MM.1S (cell line): ENCODE measurements around the gene NEK2.
"Not testable (repeated sequence)": the region's sequence is repeated elsewhere in the genome, so short reads cannot be mapped to it uniquely, and the experiment has no call there.

Experiments used
- DNase-seq: peaks from one replicate; pipeline ENCODE4 v3.0.0-alpha.2; 2015
- H2AFZ ChIP-seq: fragments of 300-600 bp; sonication (generic); 2 replicates; pipeline ENCODE4 v1.6.0; 2016; ENCODE audit warnings: antibody characterized with exemption, low read length
- H3F3A ChIP-seq: fragments of 300-600 bp; sonication (generic); 2 replicates; pipeline ENCODE4 v1.6.1; 2016; ENCODE audit warnings: mild to moderate bottlenecking, antibody characterized with exemption, low read length, moderate library complexity, mixed read lengths; ENCODE audit not compliant: insufficient read depth
- H3K27ac ChIP-seq: fragments of 300-600 bp; sonication (generic); 2 replicates; pipeline ENCODE4 v1.5.1; 2016; ENCODE audit warnings: mild to moderate bottlenecking, low read length
- H3K27me3 ChIP-seq: fragments of 300-600 bp; sonication (generic); replicated peaks from 2 replicates; pipeline ENCODE4 v1.6.0; 2016; ENCODE audit warnings: low read length; ENCODE audit not compliant: insufficient read depth
- H3K36me3 ChIP-seq: fragments of 300-600 bp; sonication (generic); replicated peaks from 2 replicates; pipeline ENCODE4 v1.6.1; 2016; ENCODE audit warnings: mild to moderate bottlenecking, low read length, mixed read lengths; ENCODE audit not compliant: insufficient read depth
- H3K4me1 ChIP-seq: fragments of 300-600 bp; sonication (generic); 2 replicates; pipeline ENCODE4 v1.6.1; 2016; ENCODE audit warnings: low read length, mixed read lengths
- H3K4me2 ChIP-seq: fragments of 300-600 bp; sonication (generic); 2 replicates; pipeline ENCODE4 v1.6.0; 2016; ENCODE audit warnings: low read depth, low read length
- H3K4me3 ChIP-seq: fragments of 300-600 bp; sonication (generic); 2 replicates; pipeline ENCODE4 v1.5.1; 2016; ENCODE audit warnings: low read length, mixed read lengths
- H3K79me2 ChIP-seq: fragments of 300-600 bp; sonication (generic); 2 replicates; pipeline ENCODE4 v1.6.1; 2016; ENCODE audit warnings: mixed run types, low read length, mixed read lengths
- H3K9ac ChIP-seq: fragments of 300-600 bp; sonication (generic); 2 replicates; pipeline ENCODE4 v1.6.1; 2016; ENCODE audit warnings: low read length, mixed read lengths
- H3K9me2 ChIP-seq: fragments of 300-600 bp; sonication (generic); replicated peaks from 2 replicates; pipeline ENCODE4 v1.6.1; 2016; ENCODE audit warnings: mild to moderate bottlenecking, low read length, mixed read lengths; ENCODE audit not compliant: insufficient read depth
- H3K9me3 ChIP-seq: fragments of 300-600 bp; sonication (generic); replicated peaks from 2 replicates; pipeline ENCODE4 v1.6.1; 2016; ENCODE audit warnings: mild to moderate bottlenecking, low read length, mixed read lengths; ENCODE audit not compliant: insufficient read depth
- H4K20me1 ChIP-seq: fragments of 300-600 bp; sonication (generic); 2 replicates; pipeline ENCODE4 v1.6.1; 2016; ENCODE audit warnings: mild to moderate bottlenecking, low read length, moderate library complexity, mixed read lengths; ENCODE audit not compliant: insufficient read depth
- EZH2 ChIP-seq: fragments of 300-600 bp; sonication (generic); optimal IDR thresholded peaks from 2 replicates; pipeline ENCODE3; 2017; ENCODE audit warnings: low read depth, mild to moderate bottlenecking, antibody characterized with exemption, low read length, mixed read lengths
- EZH2phosphoT487 ChIP-seq: fragments of 300-600 bp; sonication (generic); IDR thresholded peaks from 2 replicates; pipeline ENCODE4 v1.6.1; 2018; ENCODE audit warnings: antibody characterized with exemption, low read length
- TF ChIP-seq, protein P1 (sequence below): fragments of 300-600 bp; sonication (generic); IDR thresholded peaks from 2 replicates; pipeline ENCODE4 v1.5.1; 2016; ENCODE audit warnings: antibody characterized with exemption, low read length, mixed read lengths

Gene NEK2

DNA sequence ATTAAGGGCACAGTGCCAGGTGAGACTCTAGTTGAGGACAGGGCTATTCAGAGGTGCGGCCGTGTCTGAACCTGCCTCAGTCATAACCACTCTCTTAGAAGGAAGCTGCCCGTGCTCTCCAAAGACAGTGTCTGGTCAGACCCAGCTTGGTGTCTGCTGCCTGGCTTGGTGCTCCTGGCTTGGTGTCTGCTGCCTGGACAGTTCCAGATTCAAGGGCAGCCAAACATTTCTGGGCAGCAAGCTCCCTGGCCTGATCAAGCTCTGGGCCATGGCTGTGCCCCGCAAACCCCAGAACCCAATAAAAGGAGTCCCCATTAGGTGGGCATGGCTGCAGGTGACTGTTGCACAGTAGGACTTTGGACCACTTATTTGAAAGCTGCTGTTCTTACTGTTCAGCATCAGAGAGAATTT lies 27.7 kb downstream of the NEK2 start:
- H3K9me3 ChIP-seq: no peaks in the 10 kb centered on the region
- H2AFZ ChIP-seq: no peak overlapping the region
- no peaks in the 10 kb centered on the region for H3K27me3 ChIP-seq
- no peak overlapping the region for H3K27ac ChIP-seq
- no peak for TF ChIP-seq EZH2
- TF ChIP-seq, protein P1, sequence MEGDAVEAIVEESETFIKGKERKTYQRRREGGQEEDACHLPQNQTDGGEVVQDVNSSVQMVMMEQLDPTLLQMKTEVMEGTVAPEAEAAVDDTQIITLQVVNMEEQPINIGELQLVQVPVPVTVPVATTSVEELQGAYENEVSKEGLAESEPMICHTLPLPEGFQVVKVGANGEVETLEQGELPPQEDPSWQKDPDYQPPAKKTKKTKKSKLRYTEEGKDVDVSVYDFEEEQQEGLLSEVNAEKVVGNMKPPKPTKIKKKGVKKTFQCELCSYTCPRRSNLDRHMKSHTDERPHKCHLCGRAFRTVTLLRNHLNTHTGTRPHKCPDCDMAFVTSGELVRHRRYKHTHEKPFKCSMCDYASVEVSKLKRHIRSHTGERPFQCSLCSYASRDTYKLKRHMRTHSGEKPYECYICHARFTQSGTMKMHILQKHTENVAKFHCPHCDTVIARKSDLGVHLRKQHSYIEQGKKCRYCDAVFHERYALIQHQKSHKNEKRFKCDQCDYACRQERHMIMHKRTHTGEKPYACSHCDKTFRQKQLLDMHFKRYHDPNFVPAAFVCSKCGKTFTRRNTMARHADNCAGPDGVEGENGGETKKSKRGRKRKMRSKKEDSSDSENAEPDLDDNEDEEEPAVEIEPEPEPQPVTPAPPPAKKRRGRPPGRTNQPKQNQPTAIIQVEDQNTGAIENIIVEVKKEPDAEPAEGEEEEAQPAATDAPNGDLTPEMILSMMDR: no peak
- TF ChIP-seq EZH2phosphoT487: no peak
- H3K79me2 ChIP-seq: no peaks in the 10 kb centered on the region
- H4K20me1 ChIP-seq: no peaks in the 10 kb centered on the region
- H3K4me3 ChIP-seq: no peak overlapping the region
- DNase-seq: no peak
- no peaks in the 10 kb centered on the region for H3K4me1 ChIP-seq
- H3F3A ChIP-seq: no peaks in the 10 kb centered on the region
- no peaks in the 10 kb centered on the region for H3K36me3 ChIP-seq
- H3K4me2 ChIP-seq: no peak overlapping the region
- no peak overlapping the region for H3K9ac ChIP-seq
- no peaks in the 10 kb centered on the region for H3K9me2 ChIP-seq

DNA sequence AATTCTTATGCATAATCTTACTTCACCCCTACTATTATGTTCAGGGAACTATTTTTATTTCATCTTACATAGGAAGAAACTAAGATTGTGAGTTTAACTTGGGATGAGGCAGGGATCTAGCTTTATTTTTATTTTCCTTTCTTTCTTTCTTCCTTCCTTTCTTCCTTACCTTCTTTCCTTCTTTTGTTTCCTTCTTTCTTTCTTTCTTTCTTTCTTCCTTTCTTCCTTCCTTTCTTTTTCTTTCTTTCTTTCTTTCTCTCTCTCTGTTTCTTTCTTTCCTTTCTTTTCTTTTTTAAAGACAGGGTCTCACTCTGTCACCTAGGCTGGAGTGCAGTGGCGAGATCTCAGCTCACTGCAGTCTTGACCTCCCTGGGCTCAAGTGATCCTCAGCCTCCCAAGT lies 28.9 kb downstream of the NEK2 start:
- Histone ChIP-seq H3K9me3 (no peaks in the 10 kb centered on the region), H3F3A (no peaks in the 10 kb centered on the region), H3K9ac (no peak overlapping the region), H3K27me3 (no peaks in the 10 kb centered on the region), H3K27ac (no peak overlapping the region), H4K20me1 (no peaks in the 10 kb centered on the region), H3K79me2 (no peaks in the 10 kb centered on the region), H3K36me3 (no peaks in the 10 kb centered on the region), H2AFZ (no peak overlapping the region), H3K4me3 (no peak overlapping the region), H3K4me1 (no peaks in the 10 kb centered on the region), H3K4me2 (no peak overlapping the region), H3K9me2 (no peaks in the 10 kb centered on the region)
- DNase-seq: no peak
- TF ChIP-seq, protein P1: no peak
- no peak for TF ChIP-seq EZH2
- TF ChIP-seq EZH2phosphoT487: no peak

DNA sequence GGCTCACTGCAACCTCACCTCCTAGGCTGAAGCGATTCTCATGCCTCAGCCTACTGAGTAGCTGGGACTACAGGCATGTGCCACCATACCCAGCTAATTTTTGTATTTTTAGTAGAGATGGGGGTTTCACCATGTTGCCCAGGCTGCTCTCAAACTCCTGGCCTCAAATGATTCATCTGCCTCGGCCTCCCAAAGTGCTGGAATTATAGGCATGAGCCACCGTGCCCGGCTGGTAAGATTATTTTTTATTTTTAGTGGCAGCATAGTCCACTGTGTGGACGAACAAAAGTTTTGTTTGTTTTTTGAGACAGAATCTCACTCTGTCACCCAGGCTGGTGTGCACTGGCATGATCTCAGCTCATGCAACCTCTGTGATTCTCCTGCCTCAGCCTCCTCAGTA lies 29.8 kb downstream of the NEK2 start:
- H3K4me3 ChIP-seq, H3K4me2 ChIP-seq, H4K20me1 ChIP-seq, H3K27ac ChIP-seq, H3K9me2 ChIP-seq, H3K9ac ChIP-seq, H3F3A ChIP-seq, H3K79me2 ChIP-seq, H3K9me3 ChIP-seq, H3K27me3 ChIP-seq, H3K4me1 ChIP-seq, DNase-seq, H3K36me3 ChIP-seq, H2AFZ ChIP-seq: not testable (repeated sequence)

DNA sequence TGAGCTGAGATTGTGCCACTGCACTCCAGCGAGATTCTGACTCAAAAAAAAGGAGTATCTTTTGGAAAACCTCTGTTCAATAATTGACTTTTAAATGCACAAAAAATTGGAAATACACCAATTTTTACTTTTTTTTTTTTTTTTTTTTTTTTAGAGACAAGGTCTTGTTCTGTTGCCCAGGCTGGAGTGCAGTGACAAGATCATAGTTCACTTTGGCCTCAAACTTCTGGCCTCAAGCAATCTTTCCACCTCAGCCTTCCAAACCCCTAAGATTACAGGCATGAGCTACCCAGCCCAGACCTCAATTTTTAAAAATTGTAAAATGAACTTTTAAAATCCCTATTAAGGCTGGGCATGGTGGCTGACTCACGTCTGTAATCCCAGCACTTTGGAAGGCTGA lies 30.8 kb downstream of the NEK2 start:
- Histone ChIP-seq H3K4me3 (no peak overlapping the region), H3F3A (no peaks in the 10 kb centered on the region), H4K20me1 (no peaks in the 10 kb centered on the region), H3K9me2 (no peaks in the 10 kb centered on the region), H3K36me3 (no peaks in the 10 kb centered on the region), H3K9me3 (no peaks in the 10 kb centered on the region), H3K4me1 (no peaks in the 10 kb centered on the region), H3K79me2 (no peaks in the 10 kb centered on the region), H3K27me3 (no peaks in the 10 kb centered on the region), H2AFZ (no peak overlapping the region), H3K9ac (no peak overlapping the region), H3K4me2 (no peak overlapping the region), H3K27ac (no peak overlapping the region)
- TF ChIP-seq EZH2 (no peak), EZH2phosphoT487 (no peak)
- TF ChIP-seq, protein P1: no peak
- no peak for DNase-seq
